DOHH2 (cell line): Measurements from ENCODE around the gene PLCG2.

ENCODE experiments used
- EZH2phosphoT487 ChIP-seq: fragments of 200-600 bp; sonication (generic); IDR thresholded peaks from 2 replicates; pipeline ENCODE4 v1.6.1; 2017; ENCODE audit warnings: borderline replicate concordance, mild to moderate bottlenecking, antibody characterized with exemption, low read length, moderate library complexity, mixed read lengths
- TF ChIP-seq, protein P1 (sequence below): fragments of 200-600 bp; sonication (generic); IDR thresholded peaks from one replicate; pipeline ENCODE4 v1.5.1; 2014; ENCODE audit warnings: antibody characterized with exemption, mild to moderate bottlenecking, low read depth, low read length; ENCODE audit not compliant: poor library complexity, severe bottlenecking

DNA sequence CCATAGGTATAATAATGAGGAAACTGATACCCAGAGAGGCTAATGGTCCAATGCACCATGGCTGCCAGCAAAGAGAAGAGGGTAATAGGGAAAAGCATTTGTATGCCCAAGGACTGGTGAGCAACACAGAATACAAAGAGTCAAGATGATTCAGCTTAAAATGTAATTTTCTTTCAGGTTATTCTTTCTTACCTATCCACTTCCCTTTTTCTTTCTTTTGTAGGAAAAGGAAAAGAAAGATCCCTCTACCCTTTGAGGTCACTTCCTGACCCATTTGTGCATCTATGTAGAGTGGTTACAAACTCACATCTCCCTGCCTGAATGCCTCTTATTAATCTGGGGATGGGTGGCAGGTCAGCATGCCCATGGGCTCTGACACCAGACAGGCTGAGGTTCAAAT, 3.5 kb upstream of the PLCG2 start:
- TF ChIP-seq, protein P1, sequence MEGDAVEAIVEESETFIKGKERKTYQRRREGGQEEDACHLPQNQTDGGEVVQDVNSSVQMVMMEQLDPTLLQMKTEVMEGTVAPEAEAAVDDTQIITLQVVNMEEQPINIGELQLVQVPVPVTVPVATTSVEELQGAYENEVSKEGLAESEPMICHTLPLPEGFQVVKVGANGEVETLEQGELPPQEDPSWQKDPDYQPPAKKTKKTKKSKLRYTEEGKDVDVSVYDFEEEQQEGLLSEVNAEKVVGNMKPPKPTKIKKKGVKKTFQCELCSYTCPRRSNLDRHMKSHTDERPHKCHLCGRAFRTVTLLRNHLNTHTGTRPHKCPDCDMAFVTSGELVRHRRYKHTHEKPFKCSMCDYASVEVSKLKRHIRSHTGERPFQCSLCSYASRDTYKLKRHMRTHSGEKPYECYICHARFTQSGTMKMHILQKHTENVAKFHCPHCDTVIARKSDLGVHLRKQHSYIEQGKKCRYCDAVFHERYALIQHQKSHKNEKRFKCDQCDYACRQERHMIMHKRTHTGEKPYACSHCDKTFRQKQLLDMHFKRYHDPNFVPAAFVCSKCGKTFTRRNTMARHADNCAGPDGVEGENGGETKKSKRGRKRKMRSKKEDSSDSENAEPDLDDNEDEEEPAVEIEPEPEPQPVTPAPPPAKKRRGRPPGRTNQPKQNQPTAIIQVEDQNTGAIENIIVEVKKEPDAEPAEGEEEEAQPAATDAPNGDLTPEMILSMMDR = no peak
- no peak for TF ChIP-seq EZH2phosphoT487
